A673 (cell line): ENCODE data around the gene NDUFB3. TPM values are rescaled to one million over a fixed set of nuclear protein-coding genes. Genes with fewer than 3 reads are reported as not detected.
"Not testable (repeated sequence)": the region's sequence is repeated elsewhere in the genome, so short reads cannot be mapped to it uniquely, and the experiment has no call there.

ENCODE experiments used
- BruUV-seq: library from RNA; stranded (reverse); fragments of 400-500 nt; replicated peaks from 2 replicates; lab custom pipeline; 2021; lab: Mats Ljungman, UMichigan
- CTCF ChIA-PET: fragments of 300-600 bp; sonication (Branson Sonifier 250); formaldehyde crosslinking; loops from one replicate; lab custom pipeline; 2022; ENCODE audit warnings: antibody characterized with exemption; lab: Charles Lee
- POLR2A ChIA-PET: fragments of 300-600 bp; sonication (Branson Sonifier 250); formaldehyde crosslinking; loops from one replicate; lab custom pipeline; 2022; ENCODE audit warnings: antibody characterized with exemption; ENCODE audit not compliant: low non-redundant PET; lab: Charles Lee
- DNase-seq: peaks from one replicate; pipeline ENCODE4 v3.0.0-alpha.2; 2015; ENCODE audit warnings: low spot score
- H3K27ac ChIP-seq: fragments of 200-600 bp; sonication (generic); 2 replicates; pipeline ENCODE4 v1.5.1; 2016; ENCODE audit warnings: mixed run types, low read depth, mild to moderate bottlenecking, mixed read lengths, antibody characterized with exemption, low read length; ENCODE audit not compliant: poor library complexity, severe bottlenecking
- H3K27me3 ChIP-seq: fragments of 200-600 bp; sonication (generic); replicated peaks from 2 replicates; pipeline ENCODE4 v1.6.1; 2017; ENCODE audit warnings: mixed run types, low read depth, mild to moderate bottlenecking, mixed read lengths, antibody characterized with exemption, low read length; ENCODE audit not compliant: insufficient read depth, poor library complexity
- H3K36me3 ChIP-seq: fragments of 200-600 bp; sonication (generic); 2 replicates; pipeline ENCODE4 v1.6.1; 2016; ENCODE audit warnings: mixed run types, mild to moderate bottlenecking, mixed read lengths, antibody characterized with exemption, low read length; ENCODE audit not compliant: insufficient read depth, poor library complexity, severe bottlenecking
- H3K4me1 ChIP-seq: fragments of 200-600 bp; sonication (generic); 2 replicates; pipeline ENCODE4 v1.6.1; 2017; ENCODE audit warnings: mixed run types, mild to moderate bottlenecking, mixed read lengths, antibody characterized with exemption, low read length; ENCODE audit not compliant: insufficient read depth, poor library complexity, severe bottlenecking
- H3K4me3 ChIP-seq: fragments of 200-600 bp; sonication (generic); 2 replicates; pipeline ENCODE4 v1.5.1; 2016; ENCODE audit warnings: low read depth, mixed run types, mild to moderate bottlenecking, mixed read lengths, low read length; ENCODE audit not compliant: poor library complexity, severe bottlenecking
- H3K9me3 ChIP-seq: fragments of 200-600 bp; sonication (generic); 2 replicates; pipeline ENCODE4 v1.6.1; 2016; ENCODE audit warnings: mixed run types, low read depth, mild to moderate bottlenecking, mixed read lengths, antibody characterized with exemption, low read length; ENCODE audit not compliant: poor library complexity, severe bottlenecking
- EZH2 ChIP-seq: fragments of 200-600 bp; sonication (generic); IDR thresholded peaks from 2 replicates; pipeline ENCODE4 v1.6.1; 2017; ENCODE audit warnings: borderline replicate concordance, low read depth, mild to moderate bottlenecking, mixed read lengths, antibody characterized with exemption, low read length; ENCODE audit not compliant: poor library complexity, severe bottlenecking
- intact Hi-C: fragments of 100-400 bp; cut with micrococcal nuclease; formaldehyde crosslinking; loops from one replicate; pipeline ENCODE4 v1.10.0; 2022; ENCODE audit not compliant: unreplicated experiment
- total RNA-seq: library from RNA; stranded (reverse); gene quantifications from 2 replicates; pipeline ENCODE4 v1.2.3, GENCODE V29; 2021
- TF ChIP-seq, protein P1 (sequence below): fragments of 300-800, 200-600 bp; sonication (generic); conservative IDR thresholded peaks from 2 replicates; pipeline ENCODE4 v1.5.1; 2017; ENCODE audit warnings: low read depth, mild to moderate bottlenecking, antibody characterized with exemption, low read length, moderate library complexity, mixed read lengths

NDUFB3 gene
- total RNA-seq, 1 experiment from 2014 or later, result 120 TPM

DNA sequence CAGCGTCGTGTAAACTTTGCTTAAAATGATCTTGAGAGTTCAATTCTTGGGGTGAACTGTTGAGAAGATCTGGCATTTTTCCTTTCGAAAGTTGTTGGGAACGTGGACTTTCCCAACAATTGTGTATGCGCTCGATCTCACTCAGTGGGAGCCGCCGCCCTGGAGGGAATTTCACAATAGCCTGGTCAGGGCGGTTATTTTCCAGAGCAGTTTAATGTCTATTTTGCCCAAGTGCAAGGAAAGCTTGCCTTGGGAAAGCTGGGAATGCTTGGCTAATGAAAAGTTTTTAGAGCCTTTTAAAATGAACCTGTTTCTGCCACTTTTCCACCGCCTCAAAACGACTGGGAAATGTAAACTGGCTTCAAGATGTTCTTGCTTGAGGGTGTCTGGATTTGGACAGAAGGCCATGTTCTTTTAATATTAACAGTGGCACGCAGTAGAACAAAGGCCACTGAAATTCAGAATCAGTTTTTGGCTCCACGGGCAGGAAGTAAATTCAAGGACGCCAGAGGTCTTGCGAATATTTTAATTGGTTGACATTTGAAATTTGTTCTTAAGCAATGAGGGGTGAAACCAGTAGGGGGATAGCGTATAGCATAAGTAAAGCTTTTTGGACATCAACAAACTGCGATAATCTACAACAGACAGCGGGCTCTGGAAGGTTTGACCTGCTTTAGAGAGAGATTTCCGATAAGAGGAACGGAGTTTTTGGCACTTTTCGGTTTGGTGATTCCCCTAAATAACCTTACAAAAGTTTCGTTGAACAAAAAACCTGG lies 45.3 kb downstream of the NDUFB3 start:
- ChIA-PET POLR2A (no interaction called here), CTCF (interaction anchor here (0.7 to 1.5 kb wide), 2 partner anchors 16 to 41 kb away, joined by 3 to 5 read pairs; no protein-coding TSS in a partner anchor)
- peaks cover 19% of the 10 kb centered on the region for H3K4me1 ChIP-seq
- peak; percentile 87 for DNase-seq
- TF ChIP-seq, protein P1, sequence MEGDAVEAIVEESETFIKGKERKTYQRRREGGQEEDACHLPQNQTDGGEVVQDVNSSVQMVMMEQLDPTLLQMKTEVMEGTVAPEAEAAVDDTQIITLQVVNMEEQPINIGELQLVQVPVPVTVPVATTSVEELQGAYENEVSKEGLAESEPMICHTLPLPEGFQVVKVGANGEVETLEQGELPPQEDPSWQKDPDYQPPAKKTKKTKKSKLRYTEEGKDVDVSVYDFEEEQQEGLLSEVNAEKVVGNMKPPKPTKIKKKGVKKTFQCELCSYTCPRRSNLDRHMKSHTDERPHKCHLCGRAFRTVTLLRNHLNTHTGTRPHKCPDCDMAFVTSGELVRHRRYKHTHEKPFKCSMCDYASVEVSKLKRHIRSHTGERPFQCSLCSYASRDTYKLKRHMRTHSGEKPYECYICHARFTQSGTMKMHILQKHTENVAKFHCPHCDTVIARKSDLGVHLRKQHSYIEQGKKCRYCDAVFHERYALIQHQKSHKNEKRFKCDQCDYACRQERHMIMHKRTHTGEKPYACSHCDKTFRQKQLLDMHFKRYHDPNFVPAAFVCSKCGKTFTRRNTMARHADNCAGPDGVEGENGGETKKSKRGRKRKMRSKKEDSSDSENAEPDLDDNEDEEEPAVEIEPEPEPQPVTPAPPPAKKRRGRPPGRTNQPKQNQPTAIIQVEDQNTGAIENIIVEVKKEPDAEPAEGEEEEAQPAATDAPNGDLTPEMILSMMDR, result peak; percentile 40; the same call in 1 of the 2 replicates
- TF ChIP-seq EZH2, result no peak
- no peaks in the 10 kb centered on the region for H3K9me3 ChIP-seq
- BruUV-seq, result no TSS peak
- no peaks in the 10 kb centered on the region for H3K36me3 ChIP-seq
- H3K27me3 ChIP-seq, result no peaks in the 10 kb centered on the region
- peak overlapping the region; percentile 98 for H3K27ac ChIP-seq
- intact Hi-C loops, result loop anchor here (2.0 to 10.0 kb wide), 3 partner anchors 34 to 302 kb away; partner anchors contain the start of genes BZW1, HYCC2 and NDUFB3
- peak overlapping the region; percentile 76 for H3K4me3 ChIP-seq

DNA sequence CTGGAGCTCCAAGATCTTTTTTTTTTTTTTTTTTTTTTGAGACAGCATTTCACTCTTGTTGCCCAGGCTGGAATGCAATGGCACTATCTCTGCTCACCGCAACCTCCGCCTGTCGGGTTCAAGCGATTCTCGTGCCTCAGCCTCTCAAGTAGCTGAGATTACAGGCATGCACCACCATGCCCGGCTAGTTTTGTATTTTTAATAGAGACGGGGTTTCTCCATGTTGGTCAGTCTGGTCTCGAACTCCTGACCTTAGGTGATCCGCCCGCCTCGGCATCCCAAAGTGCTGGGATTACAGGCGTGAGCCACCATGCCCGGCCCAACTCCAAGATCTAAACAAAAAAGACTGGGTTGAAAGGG lies 45.9 kb downstream of the NDUFB3 start:
- peak overlapping the region; percentile 98 for H3K27ac ChIP-seq
- intact Hi-C loops, result loop anchor here (2.0 to 10.0 kb wide), 3 partner anchors 33 to 303 kb away; partner anchors contain the start of genes BZW1, HYCC2 and NDUFB3
- TSS peak; percentile 36 for BruUV-seq
- H3K27me3 ChIP-seq, POLR2A ChIA-PET, H3K36me3 ChIP-seq, H3K9me3 ChIP-seq, DNase-seq: not testable (repeated sequence)
- H3K4me1 ChIP-seq, result peaks cover 19% of the 10 kb centered on the region
- CTCF ChIA-PET, result interaction anchor here (0.7 to 1.5 kb wide), 3 partner anchors 17 to 60 kb away, joined by 3 to 5 read pairs (median 3); no protein-coding TSS in a partner anchor
- H3K4me3 ChIP-seq, result peak overlapping the region; percentile 76

DNA sequence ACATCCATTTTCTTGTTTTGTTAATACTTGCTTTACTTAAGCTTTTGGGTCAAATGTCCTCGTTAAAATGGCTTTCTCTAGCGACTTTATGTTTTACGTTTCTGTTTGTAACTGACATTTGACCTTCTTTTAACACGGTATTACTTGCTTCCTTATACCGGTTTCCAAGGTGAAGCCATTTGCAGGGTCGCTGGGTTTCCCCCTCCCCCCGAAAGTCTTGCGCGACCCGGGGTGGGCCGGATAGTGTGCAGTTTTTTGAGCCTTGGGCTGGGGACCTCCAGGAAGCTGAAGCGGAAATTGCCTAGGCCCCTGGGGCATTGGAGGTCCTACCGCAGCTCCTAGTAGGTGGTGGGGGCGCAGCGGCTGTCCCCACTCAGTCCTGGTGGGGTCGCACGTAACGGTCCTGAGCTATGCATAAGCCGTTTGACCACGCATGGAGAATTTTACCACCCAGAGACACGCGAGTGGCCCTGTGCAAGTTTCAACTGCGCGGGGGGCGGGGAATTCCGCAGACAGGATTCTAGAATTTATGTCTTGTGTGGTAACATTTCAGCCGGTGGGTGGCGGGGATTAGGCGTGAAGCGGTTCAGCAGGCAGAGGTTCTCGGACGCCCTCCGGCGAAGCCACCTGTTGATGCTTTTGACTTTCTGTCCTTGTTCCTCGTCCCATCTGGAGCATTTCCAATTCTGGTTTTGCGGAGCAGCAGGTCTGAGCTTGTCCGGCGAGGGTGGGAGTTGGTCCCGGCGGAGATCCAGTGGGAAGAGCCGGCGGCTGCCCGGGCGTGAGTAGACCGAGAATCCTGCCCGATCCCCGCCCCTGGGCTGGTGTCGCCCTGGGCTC lies 46.5 kb downstream of the NDUFB3 start:
- no TSS peak for BruUV-seq
- CTCF ChIA-PET, result interaction anchor here (0.6 to 1.5 kb wide), 3 partner anchors 40 to 212 kb away, joined by 3 to 5 read pairs (median 4); no protein-coding TSS in a partner anchor
- intact Hi-C loops, result loop anchor here (5.0 to 10.0 kb wide), 2 partner anchors 46 to 304 kb away; partner anchors contain the start of genes BZW1, HYCC2 and NDUFB3
- POLR2A ChIA-PET, result no interaction called here
- H3K4me3 ChIP-seq, result peak overlapping the region; percentile 76
- no peaks in the 10 kb centered on the region for H3K36me3 ChIP-seq
- DNase-seq, result peak; percentile 91
- TF ChIP-seq, protein P1, result peak; percentile 59
- TF ChIP-seq EZH2, result no peak
- peaks cover 23% of the 10 kb centered on the region for H3K4me1 ChIP-seq
- H3K27me3 ChIP-seq, result no peaks in the 10 kb centered on the region
- H3K27ac ChIP-seq, result peak overlapping the region; percentile 98
- H3K9me3 ChIP-seq, result no peaks in the 10 kb centered on the region
